Chondrocyte (in vitro differentiated cells): ENCODE data around the gene DLEC1. TPM values are rescaled to one million over a fixed set of nuclear protein-coding genes. Genes with fewer than 3 reads are reported as not detected.

Experiments used
- DNase-seq: peaks from one replicate; pipeline ENCODE4 v3.0.0; 2021; ENCODE audit warnings: mixed read lengths, low spot score
- H3K27ac Mint-ChIP-seq: one replicate; pipeline ENCODE4 v1.8.0; 2021; ENCODE audit warnings: mild to moderate bottlenecking, moderate library complexity, mixed read lengths; ENCODE audit not compliant: unreplicated experiment
- H3K27me3 Mint-ChIP-seq: 2 replicates; pipeline ENCODE4 v1.8.0; 2021; ENCODE audit warnings: low read depth, mixed read lengths
- H3K36me3 Mint-ChIP-seq: 2 replicates; pipeline ENCODE4 v1.8.0; 2021; ENCODE audit warnings: low read depth, mixed read lengths
- H3K4me1 Mint-ChIP-seq: 2 replicates; pipeline ENCODE4 v1.8.0; 2021; ENCODE audit warnings: low read depth, mild to moderate bottlenecking, mixed read lengths
- H3K4me3 Mint-ChIP-seq: one replicate; pipeline ENCODE4 v1.8.0; 2021; ENCODE audit warnings: mild to moderate bottlenecking, moderate library complexity, mixed read lengths; ENCODE audit not compliant: unreplicated experiment
- H3K9me3 Mint-ChIP-seq: 2 replicates; pipeline ENCODE4 v1.8.0; 2021; ENCODE audit warnings: low read depth, mixed read lengths
- CTCF ChIP-seq: fragments of 200-600 bp; sonication (generic); IDR thresholded peaks from 2 replicates; pipeline ENCODE4 v1.5.0; 2021; ENCODE audit warnings: antibody characterized with exemption, mild to moderate bottlenecking, moderate library complexity
- total RNA-seq: library from RNA; stranded (reverse); gene quantifications from 3 replicates; pipeline ENCODE4 v1.2.1, GENCODE V29; 2021

Gene DLEC1
- total RNA-seq, 1 donor from 2014 or later: 0.17 TPM

- TF ChIP-seq CTCF: no peak
- no peak overlapping the region for H3K27ac Mint-ChIP-seq
- H3K9me3 Mint-ChIP-seq: no peaks in the 10 kb centered on the region
- H3K36me3 Mint-ChIP-seq: peaks cover under 1% of the 10 kb centered on the region
- no peak overlapping the region for H3K4me3 Mint-ChIP-seq
- H3K4me1 Mint-ChIP-seq: no peaks in the 10 kb centered on the region
- peaks cover 8% of the 10 kb centered on the region for H3K27me3 Mint-ChIP-seq
- DNase-seq: no peak
Observed at GRCh38 chr3:38114875-38115644, 76.1 kb downstream of the DLEC1 start.

GRCh38 chr3:38115645-38116427, 76.8 kb downstream of the DLEC1 start:
- Mint-ChIP-seq H3K27ac (no peak overlapping the region), H3K36me3 (peaks cover 1% of the 10 kb centered on the region), H3K4me1 (no peaks in the 10 kb centered on the region), H3K4me3 (no peak overlapping the region), H3K9me3 (no peaks in the 10 kb centered on the region), H3K27me3 (peaks cover 8% of the 10 kb centered on the region)
- DNase-seq: no peak
- TF ChIP-seq CTCF: no peak

GRCh38 chr3:38116471-38117162, 77.6 kb downstream of the DLEC1 start:
- DNase-seq: no peak
- H3K36me3 Mint-ChIP-seq: peaks cover 1% of the 10 kb centered on the region
- H3K27ac Mint-ChIP-seq: no peak overlapping the region
- H3K4me3 Mint-ChIP-seq: no peak overlapping the region
- no peaks in the 10 kb centered on the region for H3K9me3 Mint-ChIP-seq
- H3K27me3 Mint-ChIP-seq: peaks cover 8% of the 10 kb centered on the region
- H3K4me1 Mint-ChIP-seq: no peaks in the 10 kb centered on the region
- no peak for TF ChIP-seq CTCF

GRCh38 chr3:38117163-38117716, 78.2 kb downstream of the DLEC1 start:
- Mint-ChIP-seq H3K9me3 (no peaks in the 10 kb centered on the region), H3K4me1 (no peaks in the 10 kb centered on the region), H3K27me3 (peaks cover 8% of the 10 kb centered on the region), H3K4me3 (no peak overlapping the region), H3K27ac (no peak overlapping the region), H3K36me3 (peaks cover 4% of the 10 kb centered on the region)
- DNase-seq: no peak
- no peak for TF ChIP-seq CTCF
